Neural crest cell (in vitro differentiated cells): ENCODE data around the gene LINC00305. TPM values are rescaled to one million over a fixed set of nuclear protein-coding genes. Genes with fewer than 3 reads are reported as not detected.

ENCODE experiments used
- DNase-seq: peaks from one replicate; pipeline ENCODE4 v3.0.0; 2021; ENCODE audit warnings: low read depth, mixed read lengths, low spot score
- H3K27ac Mint-ChIP-seq: one replicate; pipeline ENCODE4 v1.8.0; 2021; ENCODE audit warnings: mild to moderate bottlenecking, mixed read lengths; ENCODE audit not compliant: unreplicated experiment
- H3K27me3 Mint-ChIP-seq: 2 replicates; pipeline ENCODE4 v1.8.0; 2021; ENCODE audit warnings: low read depth, mild to moderate bottlenecking, mixed read lengths
- H3K36me3 Mint-ChIP-seq: 2 replicates; pipeline ENCODE4 v1.8.0; 2021; ENCODE audit warnings: low read depth, mild to moderate bottlenecking, mixed read lengths
- H3K4me1 Mint-ChIP-seq: 2 replicates; pipeline ENCODE4 v1.8.0; 2021; ENCODE audit warnings: mixed read lengths
- H3K4me3 Mint-ChIP-seq: one replicate; pipeline ENCODE4 v1.8.0; 2021; ENCODE audit warnings: mild to moderate bottlenecking, mixed read lengths
- H3K9me3 Mint-ChIP-seq: 2 replicates; pipeline ENCODE4 v1.8.0; 2021; ENCODE audit warnings: mixed read lengths
- total RNA-seq: library from RNA; stranded (reverse); gene quantifications from 2 replicates; pipeline ENCODE4 v1.2.1, GENCODE V29; 2021
- TF ChIP-seq, protein P1 (sequence below): fragments of 200-600 bp; sonication (generic); conservative IDR thresholded peaks from 2 replicates; pipeline ENCODE4 v1.5.0; 2021; ENCODE audit warnings: antibody characterized with exemption, mild to moderate bottlenecking

Gene LINC00305
- total RNA-seq, 1 donor from 2014 or later: not detected

- Mint-ChIP-seq H3K9me3 (peaks cover 8% of the 10 kb centered on the region), H3K4me1 (peaks cover 30% of the 10 kb centered on the region), H3K27ac (no peak overlapping the region), H3K27me3 (no peaks in the 10 kb centered on the region), H3K36me3 (no peaks in the 10 kb centered on the region), H3K4me3 (no peak overlapping the region)
- TF ChIP-seq, protein P1, sequence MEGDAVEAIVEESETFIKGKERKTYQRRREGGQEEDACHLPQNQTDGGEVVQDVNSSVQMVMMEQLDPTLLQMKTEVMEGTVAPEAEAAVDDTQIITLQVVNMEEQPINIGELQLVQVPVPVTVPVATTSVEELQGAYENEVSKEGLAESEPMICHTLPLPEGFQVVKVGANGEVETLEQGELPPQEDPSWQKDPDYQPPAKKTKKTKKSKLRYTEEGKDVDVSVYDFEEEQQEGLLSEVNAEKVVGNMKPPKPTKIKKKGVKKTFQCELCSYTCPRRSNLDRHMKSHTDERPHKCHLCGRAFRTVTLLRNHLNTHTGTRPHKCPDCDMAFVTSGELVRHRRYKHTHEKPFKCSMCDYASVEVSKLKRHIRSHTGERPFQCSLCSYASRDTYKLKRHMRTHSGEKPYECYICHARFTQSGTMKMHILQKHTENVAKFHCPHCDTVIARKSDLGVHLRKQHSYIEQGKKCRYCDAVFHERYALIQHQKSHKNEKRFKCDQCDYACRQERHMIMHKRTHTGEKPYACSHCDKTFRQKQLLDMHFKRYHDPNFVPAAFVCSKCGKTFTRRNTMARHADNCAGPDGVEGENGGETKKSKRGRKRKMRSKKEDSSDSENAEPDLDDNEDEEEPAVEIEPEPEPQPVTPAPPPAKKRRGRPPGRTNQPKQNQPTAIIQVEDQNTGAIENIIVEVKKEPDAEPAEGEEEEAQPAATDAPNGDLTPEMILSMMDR: no peak
- DNase-seq: no peak
These were observed 30.7 kb upstream of the LINC00305 start for GRCh38 chr18:64179556-64180080.

DNA sequence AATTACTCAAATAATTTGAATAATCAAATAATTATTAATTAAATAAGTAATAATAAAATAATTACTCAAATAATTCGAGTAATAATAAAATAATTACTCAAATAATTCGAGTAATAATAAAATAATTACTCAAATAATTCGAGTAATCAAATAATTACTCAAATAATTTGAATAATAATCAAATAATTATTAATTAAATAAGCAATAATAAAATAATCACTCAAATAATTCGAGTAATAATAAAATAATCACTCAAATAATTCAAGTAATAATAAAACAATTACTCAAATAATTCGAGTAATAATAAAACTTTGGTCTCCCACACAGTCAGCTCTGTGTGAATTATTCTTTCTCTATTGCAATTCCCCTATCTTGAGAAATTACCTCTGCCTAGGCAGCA lies 30.0 kb upstream of the LINC00305 start:
- no peak overlapping the region for H3K27ac Mint-ChIP-seq
- TF ChIP-seq, protein P1: no peak
- no peaks in the 10 kb centered on the region for H3K36me3 Mint-ChIP-seq
- no peak overlapping the region for H3K4me3 Mint-ChIP-seq
- H3K4me1 Mint-ChIP-seq: peaks cover 22% of the 10 kb centered on the region
- peaks cover 8% of the 10 kb centered on the region for H3K9me3 Mint-ChIP-seq
- no peak for DNase-seq
- H3K27me3 Mint-ChIP-seq: no peaks in the 10 kb centered on the region

DNA sequence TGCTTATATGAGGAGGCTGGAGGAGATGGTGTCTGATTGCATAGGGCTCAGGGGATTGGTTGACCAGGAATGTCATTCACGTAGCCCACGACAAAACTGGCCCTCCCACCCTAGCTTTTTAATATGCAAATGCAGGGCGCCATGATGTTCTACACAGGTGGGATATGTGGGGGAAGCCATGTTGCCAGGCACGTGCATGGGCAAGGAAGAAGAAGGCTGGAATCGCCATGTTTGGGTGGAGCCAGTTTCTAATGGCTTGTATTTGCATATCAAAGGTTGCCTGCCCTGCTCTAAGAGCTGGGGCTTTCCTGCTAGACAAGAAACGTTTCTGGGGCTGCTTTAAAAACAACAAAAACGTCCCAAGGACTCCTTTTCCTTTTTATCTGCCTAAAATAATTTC lies 26.5 kb upstream of the LINC00305 start:
- DNase-seq: no peak
- Mint-ChIP-seq H3K36me3 (peaks cover 3% of the 10 kb centered on the region), H3K9me3 (peaks cover 14% of the 10 kb centered on the region), H3K27ac (no peak overlapping the region), H3K4me3 (no peak overlapping the region), H3K27me3 (no peaks in the 10 kb centered on the region), H3K4me1 (peaks cover 12% of the 10 kb centered on the region)
- TF ChIP-seq, protein P1: no peak

- peaks cover 6% of the 10 kb centered on the region for H3K36me3 Mint-ChIP-seq
- peaks cover 14% of the 10 kb centered on the region for H3K9me3 Mint-ChIP-seq
- H3K4me3 Mint-ChIP-seq: no peak overlapping the region
- TF ChIP-seq, protein P1: no peak
- peaks cover 24% of the 10 kb centered on the region for H3K4me1 Mint-ChIP-seq
- DNase-seq: no peak
- no peak overlapping the region for H3K27ac Mint-ChIP-seq
- no peaks in the 10 kb centered on the region for H3K27me3 Mint-ChIP-seq
These were observed 22.7 kb upstream of the LINC00305 start for GRCh38 chr18:64171576-64171975.

- TF ChIP-seq, protein P1: no peak
- H3K27ac Mint-ChIP-seq: no peak overlapping the region
- no peaks in the 10 kb centered on the region for H3K27me3 Mint-ChIP-seq
- peaks cover 5% of the 10 kb centered on the region for H3K9me3 Mint-ChIP-seq
- H3K36me3 Mint-ChIP-seq: peaks cover 4% of the 10 kb centered on the region
- H3K4me3 Mint-ChIP-seq: no peak overlapping the region
- DNase-seq: no peak
- H3K4me1 Mint-ChIP-seq: peaks cover 24% of the 10 kb centered on the region
These were observed 18.6 kb upstream of the LINC00305 start for GRCh38 chr18:64167408-64167925.
